GM08714 (cell line): ENCODE results near the gene CAPZA1.

Source experiments
- H3K4me3 ChIP-seq: fragments of 200-500 bp; sonication (Bioruptor generic); 2 replicates; pipeline ENCODE4 v1.5.1; 2014; ENCODE audit warnings: mild to moderate bottlenecking, low read length, inconsistent platforms
- ZNF274 ChIP-seq: IDR thresholded peaks from 2 replicates; pipeline ENCODE4 v1.6.1; 2012; ENCODE audit warnings: mild to moderate bottlenecking, low read depth, low read length

The CAPZA1 gene

DNA sequence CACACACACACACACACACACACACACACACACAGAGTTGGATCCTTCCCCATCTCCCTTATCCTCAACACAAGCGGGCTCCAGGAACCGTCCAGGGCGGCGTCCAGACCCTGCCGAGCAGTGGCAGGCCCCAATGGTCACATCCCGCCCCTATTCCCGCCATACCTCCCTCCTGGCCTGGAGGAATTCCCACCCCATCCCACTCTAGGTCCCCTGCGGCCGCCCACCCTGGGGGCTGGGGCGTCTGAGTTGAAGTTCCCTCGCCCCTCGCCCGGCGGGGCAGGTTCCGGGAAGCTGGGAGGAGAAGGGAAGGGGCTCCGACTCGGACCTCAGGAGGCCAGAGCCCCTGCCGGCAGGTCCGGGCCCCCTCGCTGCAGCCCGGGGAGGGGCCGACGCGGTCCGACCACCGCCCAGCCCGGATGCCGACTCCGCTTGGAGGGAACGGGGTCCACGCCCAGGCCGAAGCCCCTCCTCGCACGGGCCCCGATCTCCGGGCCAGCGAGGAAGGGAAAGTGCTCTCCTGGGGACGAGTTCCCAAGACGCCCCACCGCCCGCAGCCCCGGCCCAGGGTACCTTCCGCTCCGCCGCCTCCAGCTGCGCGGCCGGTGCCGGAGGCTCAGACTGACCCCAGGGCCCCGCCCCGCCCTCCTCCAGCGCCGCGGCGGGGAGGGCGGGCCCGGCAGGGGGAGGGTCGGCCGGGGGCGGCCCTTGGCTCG is 87.0 kb downstream of the CAPZA1 start, which contains the start of gene RHOC:
Gene RHOC, minus strand, starts transcription at position 623 of the 716 bp plus-strand sequence. CDS start 3,328 bp downstream, outside the sequence.
- TF ChIP-seq ZNF274, result no peak
- peak within 1 kb of the TSS; percentile 89 for H3K4me3 ChIP-seq

DNA sequence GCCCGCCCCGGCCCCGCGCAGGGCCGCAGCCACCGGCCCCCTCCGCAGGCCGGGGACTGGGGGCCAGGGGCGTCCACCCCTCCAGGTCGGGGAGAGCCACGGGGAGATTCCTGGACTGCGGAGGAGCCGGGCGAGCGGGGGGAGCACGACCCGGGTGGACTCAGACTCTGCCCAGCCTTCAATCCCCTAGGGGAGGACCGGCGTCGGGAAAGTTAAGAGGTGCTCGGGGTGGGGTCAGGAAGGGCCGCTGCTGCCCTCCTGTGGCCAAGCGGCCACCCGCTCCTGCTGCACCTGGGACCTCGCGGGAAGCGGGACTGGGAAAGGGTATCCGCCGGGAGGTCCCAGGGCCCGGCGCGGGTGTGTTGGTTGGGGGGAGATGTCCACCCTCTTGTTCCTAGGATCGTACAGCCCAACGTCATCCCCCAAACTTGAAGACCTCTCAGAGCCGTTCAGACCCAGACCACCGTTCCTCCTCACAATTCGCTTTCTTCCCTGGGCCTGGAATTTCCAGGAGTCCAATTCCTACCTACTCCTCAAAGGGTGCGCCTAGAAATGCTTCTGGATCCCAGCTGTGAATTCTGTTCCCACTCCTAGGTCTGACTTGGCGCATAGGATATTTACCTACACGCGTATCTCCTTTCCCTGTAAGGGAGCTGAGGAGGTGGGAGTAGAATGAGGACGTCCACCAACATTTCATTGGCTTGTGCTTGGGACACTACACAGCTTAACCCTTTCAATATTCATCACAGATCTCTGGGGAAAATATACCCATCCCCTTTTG is 87.8 kb downstream of the CAPZA1 start:
- peak overlapping the region; percentile 89; the same call in 1 of the 2 replicates for H3K4me3 ChIP-seq
- no peak for TF ChIP-seq ZNF274

DNA sequence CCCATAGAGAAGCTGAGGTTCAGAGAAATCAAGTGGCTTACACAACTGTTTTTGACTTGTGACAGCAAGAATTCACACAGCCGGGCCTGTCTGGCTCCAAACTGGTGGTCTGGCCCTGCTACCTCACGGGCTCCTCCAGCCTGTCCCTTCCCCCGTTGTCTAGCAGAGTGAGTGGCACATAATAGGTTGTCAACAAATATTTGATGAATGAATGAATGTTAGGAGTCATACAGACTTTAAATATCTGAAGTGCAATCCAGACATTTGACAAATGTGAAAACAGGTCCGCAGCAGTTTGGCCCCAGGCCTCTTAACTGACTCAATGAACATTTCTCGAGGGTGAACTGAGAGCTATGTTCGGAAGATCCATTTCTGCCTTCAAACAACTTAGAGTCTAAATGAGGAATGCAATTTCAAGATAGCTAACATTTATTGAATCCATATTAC is 88.4 kb downstream of the CAPZA1 start:
- H3K4me3 ChIP-seq, result no peak overlapping the region
- no peak for TF ChIP-seq ZNF274

DNA sequence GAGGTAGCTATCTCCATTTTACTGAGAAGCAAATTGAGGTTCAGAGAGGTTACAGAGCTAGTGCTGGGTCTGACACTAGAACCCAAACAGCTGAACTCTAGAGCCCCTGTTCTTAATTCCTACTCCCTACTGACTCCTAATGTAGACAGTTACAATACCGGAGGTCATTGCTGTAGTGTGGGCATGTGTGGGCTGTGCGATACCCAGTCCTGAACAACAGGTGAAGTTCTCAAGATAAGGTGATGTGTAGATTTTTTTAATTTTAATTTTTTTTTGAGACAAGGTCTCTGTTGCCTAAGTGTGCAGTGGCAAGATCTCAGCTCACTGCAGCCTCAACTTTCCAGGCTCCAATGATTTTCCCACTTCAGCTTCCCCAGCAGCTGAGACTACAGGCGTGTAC is 88.9 kb downstream of the CAPZA1 start:
- H3K4me3 ChIP-seq, result no peak overlapping the region
- no peak for TF ChIP-seq ZNF274

DNA sequence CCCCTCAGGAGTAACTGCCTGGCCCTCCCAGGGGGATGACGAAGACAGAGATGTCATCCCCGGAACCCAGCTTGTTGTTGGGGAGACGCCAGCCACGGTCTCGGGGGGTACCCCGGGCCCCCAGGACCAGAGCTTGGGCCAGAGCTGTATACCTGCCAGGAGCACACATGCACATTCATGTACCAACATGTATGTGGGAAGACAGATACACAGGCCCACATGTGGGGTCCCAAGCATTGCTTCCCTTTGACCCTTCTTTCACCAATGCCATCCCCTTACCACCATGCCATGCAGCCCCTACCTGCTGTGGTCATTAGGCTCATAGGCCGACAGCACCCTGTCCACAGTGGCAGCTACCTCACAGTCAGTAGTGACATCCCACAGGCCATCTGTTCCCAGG is 90.5 kb downstream of the CAPZA1 start:
- no peak overlapping the region for H3K4me3 ChIP-seq
- TF ChIP-seq ZNF274, result no peak

DNA sequence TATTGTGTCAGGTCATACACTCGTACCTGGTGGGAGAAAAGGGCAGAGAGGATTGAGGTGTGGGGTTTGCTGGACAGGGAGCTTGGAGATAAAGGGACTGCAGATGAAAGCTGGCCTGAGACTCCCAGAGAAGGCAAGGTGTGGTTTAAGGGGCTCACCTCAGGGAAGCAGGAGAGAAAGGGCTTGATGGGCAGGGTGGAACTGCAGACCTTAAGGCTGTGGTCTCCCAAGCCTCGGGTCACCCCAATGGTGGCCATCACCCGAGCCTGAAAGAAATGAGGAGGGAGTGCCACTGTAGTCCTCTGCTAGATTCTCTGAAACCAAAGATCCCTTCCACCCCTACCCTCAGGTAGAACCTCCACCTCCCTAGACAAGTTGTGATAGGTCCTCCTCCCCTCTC is 91.0 kb downstream of the CAPZA1 start:
- H3K4me3 ChIP-seq, result no peak overlapping the region
- no peak for TF ChIP-seq ZNF274

DNA sequence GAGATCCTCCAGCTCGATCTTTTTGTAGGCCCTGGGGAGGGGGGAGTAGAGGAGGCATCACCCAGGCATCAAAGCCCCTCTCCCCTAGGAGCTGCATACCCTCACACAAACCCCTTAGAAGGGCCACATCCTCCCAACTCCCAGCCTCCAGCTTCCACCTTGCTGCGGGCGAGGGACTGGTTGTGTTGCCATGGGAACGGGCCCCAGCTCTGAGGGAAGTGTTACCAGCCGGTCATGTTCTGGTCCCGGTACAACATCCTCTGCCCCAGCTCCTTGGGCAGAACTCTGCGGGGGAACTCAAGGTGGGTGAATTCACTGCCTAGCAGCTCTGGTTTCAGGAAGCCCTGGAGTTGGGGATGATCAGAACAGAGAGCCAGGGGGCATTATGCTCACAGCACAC is 91.4 kb downstream of the CAPZA1 start:
- no peak for TF ChIP-seq ZNF274
- H3K4me3 ChIP-seq, result no peak overlapping the region

DNA sequence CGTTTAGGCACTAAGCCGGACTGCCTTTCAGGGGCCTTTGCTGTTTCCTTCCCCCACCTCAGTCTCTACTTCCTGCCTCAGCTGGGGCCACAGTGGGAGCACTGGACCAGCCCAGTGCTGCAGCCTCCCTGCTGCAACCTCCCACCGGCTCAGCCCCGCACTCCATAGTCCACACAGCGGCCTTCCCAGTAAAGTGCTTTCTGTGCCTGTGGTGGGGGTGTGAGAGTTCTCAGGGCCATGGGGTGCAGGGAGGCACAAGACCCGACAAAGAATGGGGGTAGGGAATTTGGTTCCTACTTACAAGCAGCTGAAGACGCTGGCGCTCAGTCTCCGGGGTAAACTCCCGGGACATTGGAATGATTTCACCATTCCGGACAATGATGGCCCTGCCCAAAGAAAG is 92.0 kb downstream of the CAPZA1 start:
- H3K4me3 ChIP-seq, result no peak overlapping the region
- TF ChIP-seq ZNF274, result no peak

DNA sequence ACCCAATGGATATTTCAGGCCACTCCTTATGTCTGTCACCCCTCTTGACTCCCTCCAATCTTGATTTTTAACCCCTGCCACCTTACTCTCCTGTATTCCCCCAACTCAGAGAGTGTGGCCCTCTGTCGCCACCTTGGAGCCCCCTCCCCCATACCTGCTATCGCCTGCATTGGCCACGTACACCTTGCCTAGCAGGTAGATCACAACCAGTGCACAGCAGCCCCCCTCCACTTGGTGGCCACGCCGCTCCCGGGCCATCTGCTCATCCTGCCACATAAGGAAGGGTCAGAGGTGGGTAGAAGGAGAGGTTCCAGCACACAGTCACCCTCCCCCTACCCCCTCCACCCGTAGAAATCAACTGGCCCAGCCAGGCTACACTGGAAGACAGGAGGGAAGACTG is 92.6 kb downstream of the CAPZA1 start:
- no peak overlapping the region for H3K4me3 ChIP-seq
- no peak for TF ChIP-seq ZNF274

DNA sequence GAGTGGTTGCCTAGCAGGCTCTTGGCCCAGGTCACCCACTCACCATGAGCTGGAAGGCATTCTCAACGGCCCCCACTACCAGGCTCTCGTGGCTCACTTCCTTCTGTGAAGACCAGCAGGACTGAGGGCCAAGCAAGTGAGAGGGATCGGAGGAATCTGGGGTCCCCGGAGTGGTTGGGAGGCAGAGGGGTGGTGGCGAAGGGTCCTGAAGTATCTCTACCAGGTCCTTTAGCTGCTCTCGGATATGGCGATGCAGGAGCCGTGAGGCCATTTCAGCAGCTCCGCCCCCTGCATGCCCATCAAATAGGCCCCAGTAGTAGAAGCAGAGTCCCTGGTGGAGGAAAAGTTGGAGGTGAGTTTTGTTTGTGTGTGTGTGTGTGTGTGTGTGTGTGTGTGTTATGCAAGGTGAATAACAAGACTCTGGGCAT is 93.1 kb downstream of the CAPZA1 start:
- H3K4me3 ChIP-seq, result no peak overlapping the region
- TF ChIP-seq ZNF274, result no peak

DNA sequence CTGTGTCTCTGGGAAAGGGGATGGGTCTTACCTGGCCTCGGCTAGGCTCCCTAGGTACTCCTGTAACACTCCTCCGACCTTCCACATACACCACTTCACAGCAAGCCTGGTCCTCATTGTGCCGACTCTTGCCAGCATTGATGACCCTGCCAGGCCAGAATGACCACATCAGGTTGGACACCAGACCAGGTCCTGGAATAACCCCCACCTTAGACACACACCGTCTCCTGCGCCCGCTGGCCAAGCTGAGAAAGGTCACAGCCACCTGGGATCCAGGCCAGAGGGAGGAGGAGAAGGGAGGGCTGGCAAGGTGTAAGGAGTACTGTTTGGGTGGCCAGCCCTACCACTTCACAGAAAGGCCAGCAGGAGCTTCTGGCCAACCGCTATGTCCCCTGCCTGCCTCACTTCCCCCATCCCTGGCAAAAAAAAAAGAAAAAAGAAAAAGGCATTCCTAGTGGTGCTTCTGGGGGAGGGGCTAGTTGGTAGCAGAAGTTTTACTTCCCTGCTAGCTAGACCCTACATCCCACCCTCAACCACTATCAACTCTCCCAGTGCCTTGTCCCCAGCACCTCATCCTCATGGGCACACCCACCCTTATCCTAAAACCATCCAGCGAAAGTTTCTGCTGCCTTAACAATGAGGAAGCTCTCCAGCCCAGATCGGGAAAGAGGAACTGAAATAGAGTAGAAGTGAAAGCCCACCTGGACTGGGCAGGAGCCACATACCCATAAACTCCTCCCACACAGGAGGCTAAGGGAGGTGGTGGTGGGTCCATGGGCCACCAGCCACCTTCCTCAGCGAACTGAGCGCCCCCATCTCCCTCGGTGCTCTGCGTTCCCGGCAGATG is 94.1 kb downstream of the CAPZA1 start:
- no peak for TF ChIP-seq ZNF274
- H3K4me3 ChIP-seq, result peak overlapping the region; percentile 59; the same call in 1 of the 2 replicates

DNA sequence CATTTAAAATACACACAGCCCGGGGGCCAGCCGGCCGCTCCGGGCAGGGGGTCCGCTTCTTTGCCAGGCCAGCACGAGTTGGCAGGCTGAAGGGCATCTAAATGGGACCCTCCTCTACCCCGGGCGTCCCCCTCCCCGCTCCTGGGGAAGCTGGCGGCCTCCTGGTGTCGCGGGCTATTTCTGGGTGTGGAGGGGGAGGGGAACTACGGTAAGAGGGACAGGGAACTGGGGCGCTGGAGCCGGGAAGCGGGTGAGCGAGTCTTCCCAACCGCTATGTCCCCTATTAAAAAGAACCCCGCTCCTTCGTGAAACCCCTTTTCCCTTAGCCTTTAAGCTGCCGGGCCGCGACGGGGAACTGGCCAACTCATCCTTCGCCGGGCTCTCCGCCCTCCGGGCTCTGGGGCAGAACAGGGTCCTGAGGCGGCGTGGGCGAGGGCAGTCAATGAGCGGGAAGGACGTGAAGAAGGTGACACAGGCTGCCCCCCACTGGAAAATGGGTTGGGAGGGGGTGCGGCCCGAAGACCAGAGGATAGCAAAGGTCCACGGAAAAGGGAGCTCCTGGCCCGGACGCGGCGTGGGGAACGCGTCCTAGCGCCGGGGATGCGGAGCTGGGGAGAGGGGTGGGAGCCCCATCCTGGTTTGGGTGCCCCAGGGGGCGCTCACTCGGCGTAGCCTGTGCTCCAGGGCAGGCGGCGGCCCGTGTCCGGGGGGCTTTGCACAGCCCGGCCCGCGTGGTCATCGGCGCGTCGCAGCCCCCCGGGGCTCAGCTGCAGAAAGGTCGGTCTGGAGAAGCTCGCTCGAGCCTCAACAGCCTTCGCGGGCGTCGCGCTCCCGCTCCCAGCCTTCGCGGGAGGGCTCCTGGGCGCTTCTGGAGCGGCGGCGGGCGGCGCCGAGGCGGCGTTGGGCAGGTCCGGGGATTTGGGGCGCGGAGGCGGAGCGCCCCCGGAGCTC is 95.0 kb downstream of the CAPZA1 start:
- peak overlapping the region; percentile 59; the same call in 1 of the 2 replicates for H3K4me3 ChIP-seq
- TF ChIP-seq ZNF274, result no peak
